ENCODE measurements around the gene BSDC1. TPM values are rescaled to one million over a fixed set of nuclear protein-coding genes. Genes with fewer than 3 reads are reported as not detected.

Gene BSDC1
- total and polyA plus RNA-seq, 10 of the 15 experiments (the other 5 are each of a cell fraction or from before 2014, with no cell fraction given): 3.0 to 39.7 (median 22.8) TPM

DNA sequence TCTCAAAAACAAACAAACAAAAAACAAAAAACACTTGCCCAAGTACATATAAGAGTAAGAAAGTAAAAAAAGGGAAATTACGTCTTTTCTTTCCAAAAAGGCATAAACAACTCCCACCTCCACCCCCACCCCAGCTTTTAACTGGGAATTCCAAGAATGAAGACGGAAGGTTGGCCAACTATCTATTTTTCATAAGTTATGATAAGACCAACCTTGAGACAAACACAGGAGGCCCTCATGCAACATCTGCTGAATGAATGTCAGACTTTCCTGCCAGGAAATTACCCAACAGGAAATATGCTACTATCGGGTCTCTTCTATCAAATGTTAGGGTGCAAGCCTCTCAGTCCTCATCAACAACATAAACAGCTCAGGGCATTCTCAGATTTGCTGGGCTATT lies 1.9 kb downstream of the BSDC1 start:
- Histone ChIP-seq H3K9me3 (replicated peaks; ENCODE audit: control insufficient read depth, insufficient read depth, low read length) (no peaks in the 10 kb centered on the region; the same call in 2 of the 3 replicates), H3K9ac (ENCODE audit: control insufficient read depth, insufficient read depth, low read length) (no peak overlapping the region), H3K27ac (ENCODE audit: control insufficient read depth, insufficient read depth) (no peak overlapping the region), H3K79me2 (ENCODE audit: control insufficient read depth, insufficient read depth, low read length) (peaks cover 12% of the 10 kb centered on the region), H3K4me1 (ENCODE audit: control insufficient read depth, insufficient read depth, low read length) (no peaks in the 10 kb centered on the region; the same call in 1 of the 2 replicates), H3K4me3 (no peak overlapping the region), H3K36me3 (ENCODE audit: control insufficient read depth in 2 of 2, insufficient read depth in 2 of 2, low read length in 1 of 2) (peaks cover 0 to 17% of the 10 kb centered on the region in 2 experiments; a peak in 1 of 4 replicates), H3K27me3 (replicated peaks in 1 of 2; ENCODE audit: control insufficient read depth in 2 of 2, insufficient read depth in 2 of 2, low read length in 1 of 2) (no peaks in the 10 kb centered on the region), H4K20me1 (ENCODE audit: control insufficient read depth, insufficient read depth) (no peaks in the 10 kb centered on the region), H3K4me2 (ENCODE audit: control insufficient read depth, insufficient read depth) (no peak overlapping the region), H2AFZ (ENCODE audit: control insufficient read depth, low read depth, low read length) (no peak overlapping the region)
- RAD21 ChIA-PET (ENCODE audit: unreplicated experiment): interaction anchor here (1.0 kb wide), 1 partner anchor 9 kb away, joined by 3 read pairs; no protein-coding TSS in a partner anchor
- FAIRE-seq (no peak), ATAC-seq (no peak), DNase-seq (ENCODE audit: low read depth, low spot score) (no peak)
- SMC1A ChIA-PET (ENCODE audit: uncharacterized antibody, unreplicated experiment): interaction anchor here (0.8 kb wide), 1 partner anchor 128 kb away, joined by 3 read pairs; no protein-coding TSS in a partner anchor
- BruUV-seq (replicated peaks): no TSS peak
- POLR2A ChIA-PET: no interaction called here
- in situ Hi-C loops (cut with MboI) (no loop called here), intact Hi-C loops (cut with micrococcal nuclease; ENCODE audit: unreplicated experiment) (no loop called here)
- TF ChIP-seq POLR2A (IDR thresholded peaks at IDR 0.05; ENCODE audit: low read depth, low read length): no peak
- no peak for TF ChIP-seq PAX5 (IDR thresholded peaks at IDR 0.05; ENCODE audit: borderline replicate concordance, low read depth, low read length)
- TF ChIP-seq, protein P1, sequence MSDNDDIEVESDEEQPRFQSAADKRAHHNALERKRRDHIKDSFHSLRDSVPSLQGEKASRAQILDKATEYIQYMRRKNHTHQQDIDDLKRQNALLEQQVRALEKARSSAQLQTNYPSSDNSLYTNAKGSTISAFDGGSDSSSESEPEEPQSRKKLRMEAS (IDR thresholded peaks at IDR 0.05; ENCODE audit: low read depth, low read length): no peak
- TF ChIP-seq, protein P2, sequence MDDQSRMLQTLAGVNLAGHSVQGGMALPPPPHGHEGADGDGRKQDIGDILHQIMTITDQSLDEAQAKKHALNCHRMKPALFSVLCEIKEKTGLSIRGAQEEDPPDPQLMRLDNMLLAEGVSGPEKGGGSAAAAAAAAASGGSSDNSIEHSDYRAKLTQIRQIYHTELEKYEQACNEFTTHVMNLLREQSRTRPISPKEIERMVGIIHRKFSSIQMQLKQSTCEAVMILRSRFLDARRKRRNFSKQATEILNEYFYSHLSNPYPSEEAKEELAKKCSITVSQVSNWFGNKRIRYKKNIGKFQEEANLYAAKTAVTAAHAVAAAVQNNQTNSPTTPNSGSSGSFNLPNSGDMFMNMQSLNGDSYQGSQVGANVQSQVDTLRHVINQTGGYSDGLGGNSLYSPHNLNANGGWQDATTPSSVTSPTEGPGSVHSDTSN (IDR thresholded peaks at IDR 0.05; ENCODE audit: insufficient replicate concordance, low read depth, low read length): no peak
- TF ChIP-seq LARP7 (IDR thresholded peaks at IDR 0.05): no peak
- TF ChIP-seq, protein P3, sequence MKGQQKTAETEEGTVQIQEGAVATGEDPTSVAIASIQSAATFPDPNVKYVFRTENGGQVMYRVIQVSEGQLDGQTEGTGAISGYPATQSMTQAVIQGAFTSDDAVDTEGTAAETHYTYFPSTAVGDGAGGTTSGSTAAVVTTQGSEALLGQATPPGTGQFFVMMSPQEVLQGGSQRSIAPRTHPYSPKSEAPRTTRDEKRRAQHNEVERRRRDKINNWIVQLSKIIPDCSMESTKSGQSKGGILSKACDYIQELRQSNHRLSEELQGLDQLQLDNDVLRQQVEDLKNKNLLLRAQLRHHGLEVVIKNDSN (IDR thresholded peaks at IDR 0.05; ENCODE audit: borderline replicate concordance, extremely low read length, insufficient read depth, low read depth, low read length): no peak
- CTCF ChIA-PET: interaction anchor here (1.0 to 3.0 kb wide), 3 partner anchors 9 to 144 kb away, joined by 3 to 13 read pairs (median 11); no protein-coding TSS in a partner anchor
- 81% methylated on average over 3 of the region's 3 CpGs for WGBS (ENCODE audit: insufficient coverage, insufficient replicate concordance, low lambda C conversion rate, missing lambda C conversion rate)

Data from GM12878 (cell line).